ENCODE measurements around the gene OR10P1.

OR10P1 gene

GRCh38 chr12:55619354-55620138 is 17.1 kb upstream of the OR10P1 start:
- Histone ChIP-seq H3K36me3 (no peaks in the 10 kb centered on the region), H3K27me3 (no peaks in the 10 kb centered on the region), H3K4me1 (ENCODE audit: control insufficient read depth in 1 of 2, insufficient read depth in 1 of 2, low read depth in 1 of 2, low read length in 1 of 2) (peaks cover 12 to 15% of the 10 kb centered on the region in 2 experiments), H3K27ac (peak overlapping the region; percentile 49), H3K9me3 (peaks cover 6% of the 10 kb centered on the region), H3K4me3 (ENCODE audit: low read depth in 1 of 2, low read length in 1 of 2) (peak overlapping the region in 1 of 2 experiments; percentile 33)
- TF ChIP-seq CTCF (IDR thresholded peaks at IDR 0.05): peak; percentile 89

GRCh38 chr12:55624056-55624455 is 12.6 kb upstream of the OR10P1 start:
- Histone ChIP-seq H3K27ac (no peak overlapping the region), H3K9me3 (no peaks in the 10 kb centered on the region), H3K4me1 (ENCODE audit: control insufficient read depth in 1 of 2, insufficient read depth in 1 of 2, low read depth in 1 of 2, low read length in 1 of 2) (peaks cover 28 to 32% of the 10 kb centered on the region in 2 experiments), H3K4me3 (ENCODE audit: low read depth in 1 of 2, low read length in 1 of 2) (no peak overlapping the region), H3K36me3 (no peaks in the 10 kb centered on the region), H3K27me3 (no peaks in the 10 kb centered on the region)
- no peak for TF ChIP-seq CTCF (IDR thresholded peaks at IDR 0.05)

- Histone ChIP-seq H3K4me1 (ENCODE audit: control insufficient read depth in 1 of 2, insufficient read depth in 1 of 2, low read depth in 1 of 2, low read length in 1 of 2) (peaks cover 35 to 36% of the 10 kb centered on the region in 2 experiments), H3K9me3 (no peaks in the 10 kb centered on the region), H3K27ac (no peak overlapping the region), H3K36me3 (no peaks in the 10 kb centered on the region), H3K4me3 (ENCODE audit: low read depth in 1 of 2, low read length in 1 of 2) (no peak overlapping the region), H3K27me3 (no peaks in the 10 kb centered on the region)
- no peak for TF ChIP-seq CTCF (IDR thresholded peaks at IDR 0.05)
Observed at GRCh38 chr12:55626154-55626553, 10.5 kb upstream of the OR10P1 start.

GRCh38 chr12:55629058-55629841 is 7.4 kb upstream of the OR10P1 start:
- Histone ChIP-seq H3K27me3 (no peaks in the 10 kb centered on the region), H3K27ac (peak overlapping the region; percentile 53)

GRCh38 chr12:55631056-55631455 is 5.6 kb upstream of the OR10P1 start:
- Histone ChIP-seq H3K27ac (no peak overlapping the region), H3K36me3 (no peaks in the 10 kb centered on the region), H3K4me3 (ENCODE audit: low read depth in 1 of 2, low read length in 1 of 2) (no peak overlapping the region), H3K4me1 (ENCODE audit: control insufficient read depth in 1 of 2, insufficient read depth in 1 of 2, low read depth in 1 of 2, low read length in 1 of 2) (peaks cover 45 to 56% of the 10 kb centered on the region in 2 experiments), H3K9me3 (no peaks in the 10 kb centered on the region), H3K27me3 (no peaks in the 10 kb centered on the region)
- no peak for TF ChIP-seq CTCF (IDR thresholded peaks at IDR 0.05)

More at GRCh38 chr12:55629058-55629841, 7.4 kb upstream of the OR10P1 start:
- Histone ChIP-seq H3K9me3 (no peaks in the 10 kb centered on the region), H3K4me1 (ENCODE audit: control insufficient read depth in 1 of 2, insufficient read depth in 1 of 2, low read depth in 1 of 2, low read length in 1 of 2) (peaks cover 49 to 63% of the 10 kb centered on the region in 2 experiments), H3K36me3 (no peaks in the 10 kb centered on the region), H3K4me3 (ENCODE audit: low read depth in 1 of 2, low read length in 1 of 2) (no peak overlapping the region)
- no peak for TF ChIP-seq CTCF (IDR thresholded peaks at IDR 0.05)
